HG02981 (cell line): ENCODE results near the gene CPNE7.

ENCODE experiments used
- ATAC-seq: cut with Tn5 transposase; IDR thresholded peaks from one replicate; pipeline ENCODE4 v1.9.1; 2021; ENCODE audit warnings: mild to moderate bottlenecking, moderate library complexity; ENCODE audit not compliant: unreplicated experiment

CPNE7 gene

DNA sequence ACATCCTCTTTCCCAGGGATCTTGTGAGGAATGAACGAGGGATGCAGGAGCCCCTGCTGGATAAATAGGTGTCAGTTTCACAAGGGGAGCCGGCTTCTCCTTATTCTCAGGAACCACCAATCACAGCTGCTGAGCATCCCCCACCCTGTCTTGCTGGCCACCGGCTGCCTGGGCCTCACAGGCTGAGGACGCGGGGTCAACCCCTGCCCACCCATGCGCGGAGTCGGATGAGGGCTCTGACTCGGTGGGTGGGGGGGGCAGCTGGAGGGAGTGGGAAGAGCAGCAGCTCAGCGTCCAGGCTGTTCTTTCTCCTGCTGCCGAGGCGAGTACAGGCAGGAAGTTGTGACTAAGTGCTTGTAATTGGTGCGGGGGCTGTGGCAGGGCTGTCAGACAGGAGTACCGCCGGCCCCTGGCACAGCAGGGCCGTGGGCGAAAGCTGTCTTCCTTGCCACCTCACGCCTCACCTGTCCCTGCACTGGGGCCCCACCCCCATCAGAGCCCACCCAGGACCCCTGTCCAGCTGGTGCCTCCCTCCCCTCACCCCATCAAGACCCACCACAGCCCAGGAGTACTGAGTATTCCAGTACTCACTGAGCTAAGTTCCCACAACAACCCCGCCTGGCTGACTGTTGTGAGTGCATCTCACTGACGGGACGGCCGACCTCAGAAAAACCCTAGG, 26.9 kb downstream of the CPNE7 start:
- ATAC-seq = no peak

GRCh38 chr16:89602952-89603590, 27.5 kb downstream of the CPNE7 start:
- no peak for ATAC-seq

DNA sequence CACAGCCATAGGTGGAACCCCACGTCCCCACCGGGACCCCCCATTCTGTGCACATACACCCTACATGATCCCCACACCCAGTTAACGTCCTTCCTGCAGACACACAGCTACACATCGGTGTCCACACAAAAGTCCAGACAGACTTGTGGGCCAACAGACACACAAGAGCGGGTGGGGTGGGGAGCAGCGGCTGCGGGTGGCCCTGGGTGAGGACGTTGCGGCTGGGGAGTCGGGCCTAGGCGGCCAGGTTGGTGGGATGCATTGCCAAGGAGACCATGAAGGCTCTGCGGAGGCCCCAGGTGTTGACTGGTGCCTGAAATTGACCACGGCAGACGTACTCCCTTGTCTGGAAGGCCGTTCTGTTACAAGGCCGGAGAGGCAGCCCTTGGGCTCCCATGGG, 29.2 kb downstream of the CPNE7 start:
- no peak for ATAC-seq

DNA sequence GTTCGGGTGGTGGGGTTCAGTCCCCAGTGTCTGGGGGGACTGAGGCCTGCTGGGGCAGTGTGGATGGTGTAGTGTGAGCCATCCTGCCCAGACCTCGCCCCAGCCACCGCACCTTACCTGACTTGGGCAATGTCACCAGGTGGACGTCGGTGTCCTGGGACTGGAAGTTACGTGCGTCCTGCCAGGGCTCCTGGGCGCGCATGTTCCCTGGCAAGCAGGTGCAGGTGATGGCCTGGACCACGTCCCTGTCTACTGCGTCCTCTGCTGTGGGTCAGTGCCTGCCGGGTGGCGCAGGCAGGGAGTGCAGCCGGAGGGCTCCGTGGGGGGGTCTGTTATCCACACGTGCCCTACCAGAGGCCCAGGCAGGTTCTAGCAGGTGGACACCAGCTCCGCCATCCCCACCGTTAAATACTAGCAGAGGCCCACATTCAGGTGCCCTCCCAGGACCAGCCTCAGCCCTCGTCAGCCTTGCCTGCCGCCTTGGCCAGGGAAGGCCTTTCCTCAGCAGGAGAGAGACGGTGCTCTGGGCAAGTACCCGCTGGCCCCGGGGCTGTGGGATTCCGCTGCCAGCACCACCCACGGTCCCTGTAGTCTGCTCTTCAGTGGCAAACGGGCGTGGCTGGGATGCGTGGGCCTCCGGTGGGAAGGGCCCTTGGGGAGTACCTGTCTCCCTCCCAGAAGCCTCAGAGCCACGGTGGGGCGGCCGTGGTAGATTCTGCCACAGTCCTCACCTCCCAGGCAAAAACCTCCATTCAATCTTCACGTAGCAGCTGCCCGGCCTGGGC, 29.8 kb downstream of the CPNE7 start:
- ATAC-seq = no peak

DNA sequence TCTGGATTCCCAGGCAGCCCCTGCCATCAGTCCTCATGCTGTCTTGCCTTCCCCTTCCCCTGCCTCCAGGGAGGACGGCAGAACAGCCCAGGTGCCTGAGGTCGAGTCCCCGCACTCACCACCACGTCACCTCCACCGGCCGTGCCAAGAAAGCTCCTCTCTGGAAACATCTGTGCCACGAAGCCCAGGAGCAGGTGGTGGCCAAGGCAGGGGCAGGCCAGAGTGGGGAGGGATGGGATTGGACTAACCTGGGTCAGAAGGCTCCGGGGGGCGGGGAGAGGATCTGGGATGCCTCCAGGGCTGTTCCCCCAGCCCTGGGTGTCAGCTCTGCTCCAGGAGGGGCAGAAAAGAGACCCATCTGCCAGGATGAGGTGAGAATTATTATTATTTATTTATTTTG, 30.4 kb downstream of the CPNE7 start:
- no peak for ATAC-seq

GRCh38 chr16:89607453-89607852, 31.9 kb downstream of the CPNE7 start:
- no peak for ATAC-seq

DNA sequence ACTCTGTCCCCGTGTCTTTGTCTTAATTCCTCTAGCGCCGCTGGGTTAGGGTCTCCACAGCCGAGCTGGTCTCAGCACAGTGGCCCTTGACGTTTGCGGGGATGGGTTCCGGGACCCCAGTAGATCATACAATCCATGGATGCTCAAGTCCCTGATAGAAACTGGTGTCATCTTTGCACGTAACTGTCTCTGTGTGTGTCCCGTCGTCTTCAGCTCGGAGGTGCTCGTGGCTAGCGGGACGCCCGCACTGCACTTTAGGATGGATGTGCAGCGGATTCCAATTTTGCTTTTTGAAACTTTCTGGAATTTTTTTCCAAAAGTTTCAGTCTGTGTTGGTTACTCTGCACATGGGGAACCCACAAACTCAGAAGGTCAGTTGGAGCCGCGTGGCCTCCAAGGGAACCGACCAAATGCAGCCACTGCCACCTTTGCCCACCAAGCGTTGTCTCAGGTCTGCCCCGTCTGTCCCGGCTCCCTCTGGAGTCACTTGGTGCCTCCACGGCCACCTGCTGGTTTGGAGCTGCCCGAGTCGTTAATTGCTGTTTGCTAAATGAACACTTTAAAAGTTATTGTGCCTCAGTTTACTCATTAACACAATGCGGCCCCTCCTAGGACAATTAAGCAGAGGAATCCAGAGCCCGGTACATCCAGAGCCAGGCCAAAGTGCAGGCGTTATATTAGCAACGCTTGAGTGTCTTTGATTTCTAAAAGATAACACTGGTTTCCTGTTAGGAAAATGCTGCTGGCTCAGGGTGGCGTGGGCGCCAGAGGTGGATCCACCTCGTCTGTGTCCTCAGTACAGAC, 32.6 kb downstream of the CPNE7 start:
- no peak for ATAC-seq

- ATAC-seq = no peak
These were observed 34.5 kb downstream of the CPNE7 start for GRCh38 chr16:89610108-89610453.

DNA sequence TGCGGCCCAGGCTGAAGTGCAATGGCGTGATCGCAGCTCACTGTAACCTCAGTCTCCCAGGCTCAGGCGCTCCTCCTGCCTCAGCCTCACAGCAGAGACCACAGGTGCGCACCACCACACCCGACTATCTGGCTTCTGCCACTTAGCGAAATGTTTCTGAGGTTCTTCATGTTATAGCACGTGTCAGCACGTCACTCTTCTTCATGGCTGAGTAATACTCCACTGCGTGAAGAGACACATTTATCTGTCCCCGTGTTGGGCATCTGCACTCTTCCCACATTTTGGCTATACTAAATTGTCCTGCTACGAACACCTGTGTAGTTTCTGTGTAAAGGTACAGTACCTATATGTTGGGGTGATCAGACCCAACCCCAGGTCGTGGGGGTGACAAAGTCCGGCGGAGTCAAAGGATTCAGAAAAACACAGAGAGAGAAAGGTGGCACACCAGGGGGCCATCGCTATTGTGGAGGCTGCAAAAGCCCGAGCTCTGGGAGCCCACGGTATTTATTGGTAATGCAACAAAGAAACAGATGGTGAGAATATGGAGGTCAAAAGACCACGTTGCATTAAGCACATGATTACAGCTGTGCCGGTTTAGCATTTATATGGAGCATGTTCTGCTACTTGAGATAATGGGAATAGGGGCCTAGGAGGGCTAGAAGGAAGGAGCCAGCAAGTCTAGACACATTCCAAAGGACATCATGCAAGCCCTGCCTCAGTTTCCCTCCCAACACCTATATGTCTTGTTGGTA, 37.0 kb downstream of the CPNE7 start:
- ATAC-seq = no peak

- no peak for ATAC-seq
These were observed 37.8 kb downstream of the CPNE7 start, which contains the start of gene DPEP1 for GRCh38 chr16:89613231-89613953. Gene DPEP1, plus strand, starts transcription at chr16:89613642. Its CDS starts 16,769 bp downstream, at chr16:89630411.

DNA sequence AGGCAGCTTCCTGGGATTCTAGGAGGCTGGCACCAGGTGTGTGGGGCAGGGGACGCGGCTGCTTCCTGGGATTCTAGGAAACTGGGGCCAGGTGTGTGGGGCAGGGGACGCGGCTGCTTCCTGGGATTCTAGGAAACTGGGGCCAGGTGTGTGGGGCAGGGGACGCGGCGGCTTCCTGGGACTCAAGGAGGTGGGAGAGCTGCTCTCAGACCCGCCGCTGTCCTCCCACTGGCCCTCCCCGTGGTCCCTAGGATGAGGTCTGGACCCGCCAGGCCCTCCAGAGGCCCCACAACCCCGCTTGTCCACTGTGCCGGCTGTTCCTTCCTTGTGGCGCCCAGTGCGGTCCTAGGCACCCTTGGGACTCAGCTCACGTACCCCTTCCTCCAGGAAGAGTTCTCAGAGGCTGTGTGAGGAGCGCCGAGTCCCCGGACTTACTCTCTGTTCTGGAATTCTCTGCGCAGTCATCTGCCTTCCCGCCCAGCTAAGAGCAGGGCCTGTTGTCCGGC, 38.4 kb downstream of the CPNE7 start:
- no peak for ATAC-seq

GRCh38 chr16:89615176-89615575, 39.6 kb downstream of the CPNE7 start:
- no peak for ATAC-seq

GRCh38 chr16:89615596-89616090, 40.1 kb downstream of the CPNE7 start:
- ATAC-seq = no peak

DNA sequence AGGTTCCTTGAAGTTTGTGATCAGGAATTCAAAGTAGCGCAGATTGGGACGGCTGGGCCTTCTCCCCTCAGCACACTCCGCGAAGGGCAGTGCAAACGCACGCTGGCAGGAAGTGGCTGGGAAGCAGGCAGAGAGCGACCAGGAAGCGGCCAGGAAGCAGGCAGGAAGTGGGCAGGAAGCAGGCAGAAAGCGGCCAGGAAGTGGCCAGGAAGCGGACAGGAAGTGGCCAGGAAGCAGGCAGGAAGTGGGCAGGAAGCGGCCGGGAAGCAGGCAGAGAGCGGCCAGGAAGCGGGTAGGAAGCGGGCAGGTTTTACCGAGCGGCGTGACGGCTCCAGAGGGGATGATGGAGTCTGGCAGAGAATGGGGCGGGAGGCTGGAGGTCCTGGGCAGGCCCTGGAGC, 41.1 kb downstream of the CPNE7 start:
- ATAC-seq = no peak

DNA sequence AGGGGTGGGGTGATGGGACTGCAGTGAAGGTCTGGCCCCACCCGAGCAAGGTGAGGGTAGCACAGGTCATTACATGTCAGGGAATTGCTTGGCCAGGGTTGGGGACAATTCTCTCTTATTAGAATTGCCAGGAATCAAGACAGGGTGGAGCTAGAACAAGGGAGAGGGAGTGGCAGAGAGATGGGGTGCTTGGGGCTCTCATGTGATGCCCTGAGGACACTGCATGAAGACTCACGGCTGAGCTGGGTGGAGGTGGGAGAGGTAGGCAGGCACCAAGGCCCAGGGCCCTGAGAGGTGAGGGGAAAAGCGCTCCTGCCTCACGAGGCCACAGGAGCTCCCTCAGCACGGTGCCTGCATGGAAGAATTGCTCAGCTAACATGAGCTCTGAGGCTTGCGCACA, 41.5 kb downstream of the CPNE7 start:
- ATAC-seq = no peak

GRCh38 chr16:89618109-89618998, 42.8 kb downstream of the CPNE7 start:
- no peak for ATAC-seq

- no peak for ATAC-seq
These were observed 44.3 kb downstream of the CPNE7 start for GRCh38 chr16:89619840-89620239.

DNA sequence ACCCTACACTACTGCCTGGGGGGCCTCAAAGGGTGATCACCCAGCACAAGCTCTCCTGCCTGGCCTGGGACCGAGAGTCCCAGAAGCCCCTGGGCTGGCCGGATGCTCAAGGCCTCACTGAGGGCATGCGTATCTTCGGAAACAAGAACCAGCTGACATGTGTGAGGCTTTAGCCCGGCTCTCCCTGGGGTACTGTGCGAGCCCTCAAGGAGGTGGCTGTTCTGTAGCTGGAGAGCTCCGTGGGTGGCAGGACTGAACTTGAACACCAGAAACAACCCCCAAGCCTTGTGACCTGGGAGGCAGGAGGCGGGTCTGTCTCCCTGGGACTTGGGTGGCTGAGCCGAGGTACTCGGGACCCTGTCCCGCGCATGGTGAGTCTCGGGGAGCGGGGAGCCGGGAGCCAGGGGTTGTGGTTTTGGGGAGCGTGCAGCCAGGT, 44.9 kb downstream of the CPNE7 start:
- ATAC-seq = no peak
